Measurements from ENCODE around the gene TRABD2B.

The TRABD2B gene

GRCh38 chr1:47998396-47998990, 1.3 kb upstream of the TRABD2B start:
- no peak for TF ChIP-seq EGR1 (IDR thresholded peaks at IDR 0.05)
- TF ChIP-seq FOXM1 (IDR thresholded peaks at IDR 0.05; ENCODE audit: borderline replicate concordance, low read depth), result no peak
- no peak for TF ChIP-seq TEAD4 (IDR thresholded peaks at IDR 0.05)
- no peak for TF ChIP-seq TAF1 (IDR thresholded peaks at IDR 0.05; ENCODE audit: low read depth)
- TF ChIP-seq MAX (IDR thresholded peaks at IDR 0.05), result no peak
- no peak for TF ChIP-seq REST (IDR thresholded peaks at IDR 0.05; ENCODE audit: low read depth)
- TF ChIP-seq USF1 (IDR thresholded peaks at IDR 0.05), result no peak
- TF ChIP-seq YY1 (IDR thresholded peaks at IDR 0.05; ENCODE audit: low read depth), result no peak
- TF ChIP-seq RAD21 (IDR thresholded peaks at IDR 0.05; ENCODE audit: low read depth), result no peak
- TF ChIP-seq EP300 (IDR thresholded peaks at IDR 0.05; ENCODE audit: borderline replicate concordance), result no peak
- no peak for TF ChIP-seq NFIC (IDR thresholded peaks at IDR 0.05)
- TF ChIP-seq CEBPB (IDR thresholded peaks at IDR 0.05), result no peak
- no peak for TF ChIP-seq CREB1 (IDR thresholded peaks at IDR 0.05; ENCODE audit: low read depth)

- TF ChIP-seq TCF12 (IDR thresholded peaks at IDR 0.05; ENCODE audit: low read depth), result no peak
- no peak for TF ChIP-seq MAX (IDR thresholded peaks at IDR 0.05)
- TF ChIP-seq TAF1 (IDR thresholded peaks at IDR 0.05; ENCODE audit: low read depth), result no peak
- TF ChIP-seq EP300 (IDR thresholded peaks at IDR 0.05; ENCODE audit: borderline replicate concordance), result no peak
- no peak for TF ChIP-seq EGR1 (IDR thresholded peaks at IDR 0.05)
- TF ChIP-seq CREB1 (IDR thresholded peaks at IDR 0.05; ENCODE audit: low read depth), result no peak
- no peak for TF ChIP-seq FOXM1 (IDR thresholded peaks at IDR 0.05; ENCODE audit: borderline replicate concordance, low read depth)
- no peak for TF ChIP-seq YY1 (IDR thresholded peaks at IDR 0.05; ENCODE audit: low read depth)
- TF ChIP-seq REST (IDR thresholded peaks at IDR 0.05; ENCODE audit: low read depth), result no peak
- TF ChIP-seq USF1 (IDR thresholded peaks at IDR 0.05), result no peak
- TF ChIP-seq CEBPB (IDR thresholded peaks at IDR 0.05), result no peak
- TF ChIP-seq TEAD4 (IDR thresholded peaks at IDR 0.05), result no peak
- no peak for TF ChIP-seq ZBTB7A (IDR thresholded peaks at IDR 0.05; ENCODE audit: low read depth)
Measured at GRCh38 chr1:47996406-47997226, 569 bp downstream of the TRABD2B start.

- no peak for TF ChIP-seq MAX (IDR thresholded peaks at IDR 0.05)
- no peak for TF ChIP-seq TAF1 (IDR thresholded peaks at IDR 0.05; ENCODE audit: low read depth)
- no peak for TF ChIP-seq CEBPB (IDR thresholded peaks at IDR 0.05)
- no peak for TF ChIP-seq TCF12 (IDR thresholded peaks at IDR 0.05; ENCODE audit: low read depth)
- no peak for TF ChIP-seq ZBTB7A (IDR thresholded peaks at IDR 0.05; ENCODE audit: low read depth)
- no peak for TF ChIP-seq TEAD4 (IDR thresholded peaks at IDR 0.05)
- TF ChIP-seq REST (IDR thresholded peaks at IDR 0.05; ENCODE audit: low read depth), result no peak
- TF ChIP-seq EGR1 (IDR thresholded peaks at IDR 0.05), result no peak
- no peak for TF ChIP-seq NFIC (IDR thresholded peaks at IDR 0.05)
Measured at GRCh38 chr1:47996060-47996405, 1.2 kb downstream of the TRABD2B start.
